ENCODE results near the gene RAB44.
"Not testable (repeated sequence)": the region's sequence is repeated elsewhere in the genome, so short reads cannot be mapped to it uniquely, and the experiment has no call there.

RAB44 gene

DNA sequence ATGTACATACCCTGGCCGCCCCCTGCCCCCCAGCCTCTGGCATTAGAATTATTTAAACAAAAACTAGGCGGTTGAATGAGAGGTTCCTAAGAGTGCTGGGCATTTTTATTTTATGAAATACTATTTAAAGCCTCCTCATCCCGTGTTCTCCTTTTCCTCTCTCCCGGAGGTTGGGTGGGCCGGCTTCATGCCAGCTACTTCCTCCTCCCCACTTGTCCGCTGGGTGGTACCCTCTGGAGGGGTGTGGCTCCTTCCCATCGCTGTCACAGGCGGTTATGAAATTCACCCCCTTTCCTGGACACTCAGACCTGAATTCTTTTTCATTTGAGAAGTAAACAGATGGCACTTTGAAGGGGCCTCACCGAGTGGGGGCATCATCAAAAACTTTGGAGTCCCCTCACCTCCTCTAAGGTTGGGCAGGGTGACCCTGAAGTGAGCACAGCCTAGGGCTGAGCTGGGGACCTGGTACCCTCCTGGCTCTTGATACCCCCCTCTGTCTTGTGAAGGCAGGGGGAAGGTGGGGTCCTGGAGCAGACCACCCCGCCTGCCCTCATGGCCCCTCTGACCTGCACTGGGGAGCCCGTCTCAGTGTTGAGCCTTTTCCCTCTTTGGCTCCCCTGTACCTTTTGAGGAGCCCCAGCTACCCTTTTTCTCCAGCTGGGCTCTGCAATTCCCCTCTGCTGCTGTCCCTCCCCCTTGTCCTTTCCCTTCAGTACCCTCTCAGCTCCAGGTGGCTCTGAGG is 11.5 kb upstream of the RAB44 start:
- no peak for DNase-seq (ENCODE audit: low spot score)

DNA sequence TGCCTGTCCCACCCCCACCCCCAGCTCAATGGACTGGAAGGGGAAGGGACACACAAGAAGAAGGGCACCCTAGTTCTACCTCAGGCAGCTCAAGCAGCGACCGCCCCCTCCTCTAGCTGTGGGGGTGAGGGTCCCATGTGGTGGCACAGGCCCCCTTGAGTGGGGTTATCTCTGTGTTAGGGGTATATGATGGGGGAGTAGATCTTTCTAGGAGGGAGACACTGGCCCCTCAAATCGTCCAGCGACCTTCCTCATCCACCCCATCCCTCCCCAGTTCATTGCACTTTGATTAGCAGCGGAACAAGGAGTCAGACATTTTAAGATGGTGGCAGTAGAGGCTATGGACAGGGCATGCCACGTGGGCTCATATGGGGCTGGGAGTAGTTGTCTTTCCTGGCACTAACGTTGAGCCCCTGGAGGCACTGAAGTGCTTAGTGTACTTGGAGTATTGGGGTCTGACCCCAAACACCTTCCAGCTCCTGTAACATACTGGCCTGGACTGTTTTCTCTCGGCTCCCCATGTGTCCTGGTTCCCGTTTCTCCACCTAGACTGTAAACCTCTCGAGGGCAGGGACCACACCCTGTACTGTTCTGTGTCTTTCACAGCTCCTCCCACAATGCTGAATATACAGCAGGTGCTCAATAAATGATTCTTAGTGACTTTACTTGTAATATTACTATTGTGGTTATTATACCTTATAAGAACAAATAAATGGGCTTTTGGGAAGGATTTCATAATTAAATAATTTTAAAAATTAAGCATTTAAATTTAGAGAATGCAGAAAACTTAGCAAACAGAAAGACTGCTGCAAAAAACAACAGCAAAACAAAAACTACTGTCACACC is 10.7 kb upstream of the RAB44 start:
- no peak for DNase-seq (ENCODE audit: low spot score)

DNA sequence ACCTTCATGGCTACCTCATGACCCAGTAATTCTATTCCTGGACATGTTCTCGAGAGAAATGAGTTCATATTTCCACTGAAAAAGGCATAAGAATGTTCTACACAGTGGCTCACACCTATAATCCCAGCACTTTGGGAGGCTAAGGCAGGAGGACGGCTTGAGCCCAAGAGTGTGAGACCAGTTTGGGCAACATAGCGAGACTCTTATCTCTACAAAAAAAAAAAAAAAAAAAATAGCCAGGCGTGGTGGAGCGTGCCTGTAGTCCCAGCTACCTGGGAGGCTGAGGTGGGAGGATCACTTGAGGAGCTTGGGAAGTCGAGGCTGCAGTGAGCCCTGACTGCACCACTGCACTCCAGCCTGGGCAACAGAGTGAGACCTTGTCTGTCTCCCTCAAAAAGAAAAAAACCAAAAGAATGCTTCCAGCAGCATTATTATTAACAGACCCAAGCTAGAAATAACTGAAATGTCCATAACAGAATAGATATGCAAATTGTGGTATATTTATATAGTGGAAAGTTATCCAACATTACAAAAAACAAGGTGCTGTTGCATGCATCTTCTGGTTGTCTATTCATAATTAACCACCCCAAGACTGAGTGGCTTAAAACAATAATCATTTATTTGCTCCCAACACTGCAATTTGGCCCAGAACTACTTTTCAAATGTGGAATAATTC is 9.4 kb upstream of the RAB44 start:
- DNase-seq (ENCODE audit: low spot score) = no peak

DNA sequence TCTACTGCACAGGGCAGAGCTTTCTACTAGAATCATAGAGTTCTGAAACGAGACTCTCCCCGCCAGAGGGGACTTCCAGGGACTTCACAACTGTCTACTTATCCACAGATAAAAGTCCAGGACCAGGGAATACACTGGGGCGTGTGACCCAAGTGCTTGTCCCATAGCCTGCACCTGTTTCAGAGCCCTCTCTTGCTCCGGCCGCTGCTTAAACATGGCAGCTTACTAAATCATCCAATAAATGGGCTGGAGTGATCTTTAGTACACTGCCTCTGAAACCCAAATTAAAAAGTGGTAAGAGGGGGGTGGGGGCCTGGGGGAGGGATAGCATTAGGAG is 8.9 kb upstream of the RAB44 start:
- DNase-seq (ENCODE audit: low spot score) = no peak

DNA sequence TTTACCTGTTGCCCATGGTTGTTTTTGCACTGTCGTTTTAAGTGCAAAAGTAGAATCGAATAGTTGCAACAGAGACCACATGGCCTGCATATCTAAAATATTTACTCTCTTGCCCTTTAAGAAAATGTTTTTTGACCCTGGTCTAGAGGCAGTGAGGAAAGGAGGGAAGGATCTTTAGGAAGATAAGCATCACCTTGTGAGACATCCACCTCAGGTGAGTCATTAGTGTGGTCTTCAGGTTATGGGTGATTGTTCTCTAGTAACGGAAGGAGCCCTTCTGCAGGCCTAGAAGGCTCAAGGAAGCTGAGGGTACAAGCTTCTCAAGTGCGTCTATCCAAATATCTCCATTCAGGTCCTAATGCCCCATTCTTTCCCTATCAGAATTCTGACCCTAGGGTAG is 6.6 kb upstream of the RAB44 start:
- DNase-seq (ENCODE audit: low spot score) = no peak

DNA sequence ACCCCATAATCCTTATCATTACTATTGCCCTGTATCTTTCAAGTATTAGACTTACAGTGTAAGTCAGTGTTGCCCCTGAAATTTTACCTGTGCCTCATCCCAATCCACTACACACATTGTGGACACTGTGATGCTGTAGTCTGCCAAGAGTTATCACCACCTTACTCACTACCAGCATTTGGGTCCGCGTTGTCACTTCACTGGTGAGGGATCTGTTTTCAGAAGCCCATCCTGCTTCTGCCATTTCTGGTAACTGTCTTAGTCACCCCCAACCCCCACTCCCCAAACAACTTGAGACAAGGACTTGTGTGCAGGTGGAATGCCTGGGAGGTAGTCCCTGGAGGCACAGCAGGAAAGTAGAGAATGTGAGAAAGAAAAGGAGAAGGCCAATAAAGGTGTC is 6.0 kb upstream of the RAB44 start:
- no peak for DNase-seq (ENCODE audit: low spot score)

DNA sequence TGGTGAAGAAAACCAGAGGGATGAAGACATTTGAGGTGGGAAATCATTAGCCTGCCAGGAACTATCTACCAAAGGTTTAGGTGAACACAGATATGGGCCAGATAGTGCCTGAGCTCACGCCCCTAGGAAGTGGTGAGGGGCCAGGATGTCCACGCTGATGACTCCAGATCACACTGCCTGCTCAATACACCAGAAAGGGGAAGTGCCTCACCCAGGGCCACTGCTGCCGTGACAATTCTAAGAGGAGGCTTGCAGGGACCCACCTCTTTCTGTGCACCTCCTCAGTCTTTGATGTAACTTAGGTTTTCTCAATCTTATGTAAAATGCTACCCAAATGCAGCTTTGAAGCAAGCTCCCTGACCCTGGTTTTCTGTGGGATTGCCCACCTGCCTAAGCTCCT is 5.4 kb upstream of the RAB44 start:
- DNase-seq (ENCODE audit: low spot score) = no peak

DNA sequence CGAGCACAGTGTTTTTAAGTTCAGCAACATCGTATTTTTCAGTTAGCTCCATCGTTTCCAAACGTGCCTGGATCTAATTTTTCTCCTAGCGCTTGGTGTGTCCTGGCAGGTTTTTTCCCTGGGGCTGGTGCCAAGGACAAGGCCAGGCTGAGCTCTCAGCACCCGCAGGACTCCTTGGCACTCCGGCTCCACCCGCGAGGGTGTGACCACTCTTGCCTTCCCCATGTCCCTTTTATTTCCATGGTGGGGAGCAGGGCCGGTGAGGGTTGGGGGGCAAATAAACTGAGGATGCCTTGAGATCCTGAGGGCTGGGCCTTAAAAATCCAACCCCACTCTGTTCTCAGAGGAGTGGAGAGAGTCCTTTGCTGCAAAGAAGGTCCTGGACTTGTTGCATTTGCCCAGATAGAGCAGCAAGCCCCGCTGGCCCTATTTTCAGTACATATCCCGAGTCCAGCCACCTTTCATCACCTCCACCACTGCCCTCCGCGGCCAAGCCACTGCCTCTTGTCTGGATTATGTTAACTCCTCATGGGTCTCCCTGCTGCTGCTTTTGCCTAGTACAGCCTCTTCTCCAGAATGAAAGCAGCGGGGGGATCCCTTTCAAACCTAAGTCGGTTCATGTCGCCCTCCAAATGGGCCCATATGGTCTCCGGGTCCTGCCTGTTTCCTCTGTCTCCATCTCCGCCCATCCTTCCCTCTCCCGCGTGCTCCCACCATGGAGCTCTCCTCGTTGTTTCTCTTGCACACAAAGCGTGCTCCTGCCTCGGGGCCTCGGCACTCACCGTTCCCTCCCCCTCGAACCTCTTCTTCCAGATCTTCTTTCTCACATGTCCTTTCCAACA is 4.5 kb upstream of the RAB44 start:
- DNase-seq (ENCODE audit: low spot score) = peak; percentile 50

DNA sequence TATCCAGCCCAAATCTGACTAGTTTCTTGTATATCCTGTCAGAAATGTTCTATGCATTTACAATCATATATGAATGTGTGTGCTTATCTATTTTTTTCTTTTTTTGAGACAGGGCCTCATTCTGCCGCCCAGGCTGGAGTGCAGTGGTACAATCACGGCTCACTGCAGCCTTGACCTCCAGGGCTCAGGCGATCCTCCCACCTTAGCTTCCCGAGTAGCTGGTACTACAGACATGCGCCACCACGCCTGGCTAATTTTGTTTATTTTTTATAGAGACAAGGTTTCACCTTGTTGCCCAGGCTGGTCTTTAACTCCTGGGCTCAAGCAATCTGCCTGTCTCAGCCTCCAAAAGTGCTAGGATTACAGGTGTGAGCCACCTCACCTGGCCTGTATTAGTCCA is 3.0 kb upstream of the RAB44 start:
- no peak for DNase-seq (ENCODE audit: low spot score)

DNA sequence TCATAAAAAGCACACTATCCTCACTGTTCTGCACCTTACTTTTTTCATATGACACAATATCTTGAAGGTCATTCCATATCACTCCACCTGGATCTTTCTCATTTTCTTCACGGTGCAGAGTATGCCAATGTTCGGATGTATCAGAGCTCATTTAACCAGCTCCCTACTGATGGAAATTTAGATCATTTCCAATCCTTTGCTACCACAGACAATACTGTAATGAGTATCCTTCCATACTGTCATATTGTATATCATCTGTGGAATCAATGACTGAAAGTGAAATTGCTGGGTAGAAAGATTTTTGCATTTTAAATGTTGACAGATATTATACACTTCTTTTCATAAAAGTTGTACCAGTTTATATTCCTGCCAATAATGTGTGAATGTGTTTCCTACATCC is 2.2 kb upstream of the RAB44 start:
- DNase-seq (ENCODE audit: low spot score) = no peak

DNA sequence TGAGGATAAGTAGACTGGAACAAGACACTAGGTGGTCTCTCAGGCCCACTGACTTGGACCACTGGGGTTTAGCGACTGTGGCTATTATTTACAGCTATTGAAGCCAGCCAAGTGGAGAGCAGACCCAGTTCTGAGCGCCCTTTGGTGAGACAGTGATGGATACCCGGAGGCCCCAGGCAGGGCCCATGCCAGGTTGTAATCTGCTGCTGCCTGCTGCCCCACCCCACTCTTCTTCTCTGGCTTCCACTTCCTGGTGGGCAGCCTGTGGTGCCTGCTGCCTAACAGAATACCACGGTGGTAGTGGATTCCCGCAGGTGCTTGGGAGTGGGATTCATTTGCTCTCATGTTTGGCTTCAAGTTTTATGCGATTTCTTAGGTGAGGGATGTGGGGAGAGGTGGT is 570 bp downstream of the RAB44 start:
- DNase-seq (ENCODE audit: low spot score) = no peak

DNA sequence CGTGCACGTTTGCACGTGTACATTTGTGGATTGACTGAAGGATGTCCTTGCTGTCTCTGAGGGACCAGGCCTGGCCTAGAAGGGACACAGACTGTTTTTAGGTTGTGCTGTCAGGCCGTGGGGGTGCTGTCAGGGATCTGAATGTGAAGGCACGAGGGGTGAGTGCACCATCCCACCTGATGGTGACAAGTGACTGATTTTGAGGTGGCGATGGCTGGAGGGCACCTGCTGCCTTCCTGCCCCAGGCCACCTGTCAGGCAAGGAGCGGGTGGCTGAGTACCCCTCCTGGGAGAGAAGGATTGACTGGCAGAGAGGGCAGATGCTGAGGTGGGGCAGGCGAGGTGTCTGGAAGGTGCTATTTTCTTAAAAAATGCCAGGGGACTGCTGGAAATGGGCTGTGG is 1.2 kb downstream of the RAB44 start:
- no peak for DNase-seq (ENCODE audit: low spot score)

DNA sequence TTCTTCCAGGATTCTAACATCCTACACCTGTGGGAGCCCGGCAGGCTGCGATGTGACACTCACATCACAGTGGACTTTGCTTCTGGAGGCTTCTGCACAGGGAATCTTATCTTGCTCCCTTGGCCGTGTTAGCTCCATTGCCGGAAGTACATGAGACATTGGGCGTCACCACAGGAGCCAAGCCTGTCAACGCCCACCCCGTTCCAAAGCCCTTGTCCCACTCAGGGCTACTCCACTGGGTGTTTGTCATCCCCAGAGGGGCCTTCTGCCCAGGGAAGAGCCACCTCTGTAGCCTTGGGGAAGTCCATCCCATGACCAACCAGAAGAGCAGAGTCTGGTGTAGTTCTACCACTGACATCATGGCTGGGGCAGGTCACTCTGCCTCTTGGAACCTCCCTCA is 1.7 kb downstream of the RAB44 start:
- no peak for DNase-seq (ENCODE audit: low spot score)

DNA sequence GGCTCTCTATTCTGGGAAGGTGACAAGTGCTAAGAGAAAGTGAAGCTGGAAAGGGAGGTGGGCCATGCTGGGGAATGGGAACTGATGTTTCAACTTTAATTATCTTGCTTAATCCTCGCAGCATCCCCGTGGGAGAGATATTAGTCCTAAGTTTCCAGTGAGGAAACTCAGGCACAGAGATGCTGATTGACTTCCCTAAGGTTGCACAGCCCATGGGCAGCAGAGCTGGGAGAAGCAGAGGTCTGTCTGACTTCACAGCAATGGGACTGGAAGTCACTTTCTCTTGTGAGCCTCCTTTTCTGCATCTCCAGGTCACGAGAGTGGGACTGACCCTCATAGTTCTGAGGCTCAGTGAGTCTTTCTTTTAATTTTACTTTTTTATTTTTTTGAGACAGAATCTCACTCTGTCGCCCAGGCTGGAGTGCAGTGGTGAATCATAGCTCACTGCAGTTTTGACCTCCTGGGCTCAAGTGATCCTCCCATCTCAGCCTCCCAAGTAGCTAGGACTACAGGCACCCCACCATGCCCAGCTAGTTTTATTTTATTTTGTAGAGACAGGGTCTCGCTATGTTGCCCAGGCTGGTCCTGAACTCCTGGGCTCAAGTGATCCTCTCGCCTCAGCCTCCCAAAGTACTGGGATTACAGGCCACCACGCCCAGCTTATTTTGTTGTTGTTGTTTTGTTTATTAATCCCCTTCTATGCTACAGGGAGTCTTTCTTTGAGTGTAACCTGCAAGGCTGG is 2.6 kb downstream of the RAB44 start:
- no peak for DNase-seq (ENCODE audit: low spot score)

DNA sequence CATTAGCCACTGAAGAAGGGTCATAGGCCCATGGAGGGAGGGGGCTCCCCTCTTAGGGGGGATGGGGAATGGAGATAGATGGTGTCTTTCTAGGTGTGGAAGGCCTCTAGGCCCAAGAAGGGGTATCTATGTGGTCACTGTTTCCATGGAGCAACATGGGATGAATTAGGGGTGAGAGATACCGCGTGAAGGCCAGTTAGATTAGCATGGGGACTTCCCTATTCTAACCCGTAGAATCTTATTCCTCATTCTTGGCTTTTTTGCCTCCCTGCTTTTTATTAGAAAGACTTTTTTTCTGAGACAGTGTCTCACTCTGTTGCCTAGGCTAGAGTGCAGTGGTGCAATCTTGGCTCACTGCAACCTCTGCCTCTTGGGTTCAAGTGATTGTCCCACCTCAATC is 3.2 kb downstream of the RAB44 start:
- DNase-seq (ENCODE audit: low spot score) = no peak

DNA sequence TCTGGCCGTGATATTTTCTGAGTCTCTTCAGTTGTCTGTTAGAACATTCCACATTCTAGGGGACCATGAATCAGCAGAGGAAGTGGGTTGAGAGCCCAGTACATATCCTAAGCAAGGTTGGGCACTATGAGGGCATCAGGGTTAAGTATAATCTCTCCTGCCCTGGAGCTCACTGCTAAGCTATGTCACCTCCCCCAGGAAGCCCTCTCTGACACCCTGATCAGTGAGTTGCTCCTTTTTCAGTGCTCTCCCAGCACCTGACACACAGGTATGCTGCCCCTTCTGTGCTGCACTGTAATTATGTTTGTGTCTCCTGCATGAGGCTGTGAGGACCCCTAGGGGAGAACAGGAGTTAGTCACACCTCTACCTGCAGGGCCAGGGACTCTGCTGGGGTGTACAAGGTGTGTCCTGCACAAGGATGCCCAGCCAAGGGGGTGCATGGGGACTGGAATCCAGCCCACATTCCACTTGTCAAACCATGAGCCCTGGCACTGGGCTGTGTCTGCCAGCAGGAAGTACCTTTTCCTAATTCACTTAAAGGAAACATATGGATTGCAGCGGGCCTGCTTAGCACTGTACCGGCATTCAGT is 3.9 kb downstream of the RAB44 start:
- no peak for DNase-seq (ENCODE audit: low spot score)

DNA sequence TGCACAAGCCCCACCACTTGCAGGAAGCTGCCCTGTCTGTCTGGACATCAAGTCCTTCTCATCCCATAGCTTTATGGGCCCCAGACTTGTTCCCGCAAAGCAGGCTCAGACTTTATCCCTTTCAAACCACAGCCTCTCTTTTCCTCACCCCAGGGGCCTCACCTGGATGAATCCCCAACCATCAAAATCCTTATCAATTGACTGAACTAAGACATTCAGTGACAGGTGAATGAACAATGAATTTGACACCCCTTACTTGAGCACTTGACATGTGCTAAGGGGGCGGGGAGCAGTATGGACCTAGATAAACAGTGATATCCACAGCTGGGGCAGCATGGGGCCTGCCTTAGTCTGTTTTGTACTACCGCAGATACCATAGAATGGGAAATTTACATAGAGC is 5.0 kb downstream of the RAB44 start:
- DNase-seq (ENCODE audit: low spot score) = no peak

DNA sequence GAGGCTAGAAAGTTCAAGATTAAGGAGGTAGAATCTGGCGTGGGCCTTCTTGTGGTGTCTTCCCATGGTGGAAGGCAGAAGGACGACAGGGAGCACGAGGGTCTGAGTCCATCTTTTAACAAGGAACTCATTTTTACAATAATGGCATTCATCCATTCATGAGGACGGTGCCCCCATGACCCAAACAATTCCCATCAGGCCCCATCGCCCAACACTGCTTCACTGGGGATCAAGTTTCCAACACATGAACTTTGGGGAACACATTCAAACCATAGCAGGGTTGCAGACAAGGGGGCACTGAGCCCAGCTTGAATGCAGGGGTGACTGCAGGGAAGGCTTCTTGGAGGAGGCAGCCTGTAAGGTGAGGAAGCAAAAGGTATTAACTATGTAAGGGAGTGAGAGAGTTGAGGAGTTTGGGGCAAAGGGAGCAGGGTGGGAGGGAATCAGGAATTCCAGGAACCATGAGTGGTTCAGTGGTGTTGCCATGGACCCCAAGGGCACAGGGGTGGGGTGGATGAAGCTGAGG is 5.5 kb downstream of the RAB44 start:
- no peak for DNase-seq (ENCODE audit: low spot score)

DNA sequence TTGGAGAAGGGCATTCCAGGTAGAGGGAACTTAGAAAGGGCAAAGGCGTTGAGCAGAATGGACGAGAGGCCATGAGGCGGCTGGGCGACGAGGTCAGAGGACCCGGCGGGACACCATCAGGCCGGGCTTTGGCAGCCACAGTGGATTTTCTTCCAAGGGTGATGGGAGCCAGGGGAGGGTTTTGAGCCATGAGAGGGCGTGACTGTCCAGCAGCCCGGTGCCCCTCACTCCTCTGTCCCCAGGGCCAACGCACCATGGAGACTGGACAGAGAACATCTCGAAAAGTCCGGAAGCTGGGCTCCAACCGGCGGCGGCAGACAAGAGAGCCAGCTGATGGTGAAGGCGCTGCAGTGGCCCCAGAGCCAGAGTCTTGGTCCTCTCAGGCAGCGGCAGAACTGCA is 6.4 kb downstream of the RAB44 start:
- no peak for DNase-seq (ENCODE audit: low spot score)

DNA sequence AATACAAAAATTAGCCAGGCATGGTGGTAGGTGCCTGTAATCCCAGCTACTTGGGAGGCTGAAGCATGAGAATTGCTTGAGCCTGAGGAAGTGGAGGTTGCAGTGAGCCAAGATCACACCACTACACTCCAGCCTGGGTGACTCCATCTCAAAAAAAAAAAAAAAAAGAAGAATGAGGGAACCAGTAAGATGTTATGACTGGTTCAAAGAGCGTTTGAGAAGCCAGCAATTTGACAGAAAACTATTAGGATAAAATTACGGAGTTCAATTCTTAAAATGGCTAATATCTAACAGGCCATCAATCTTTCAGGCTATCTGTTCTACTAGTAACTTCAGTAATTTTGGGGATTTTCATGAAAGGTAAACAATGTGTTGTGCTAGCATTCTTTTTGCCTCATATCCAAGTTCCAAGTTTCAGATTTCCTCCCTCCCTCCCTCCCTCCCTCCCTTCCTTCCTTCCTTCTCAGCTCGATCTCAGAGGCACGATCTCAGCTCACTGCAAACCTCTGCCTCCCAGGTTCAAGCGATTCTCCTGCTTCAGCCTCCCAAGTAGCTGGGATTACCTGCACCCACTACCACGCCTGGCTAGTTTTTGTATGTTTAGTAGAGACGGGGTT is 7.4 kb downstream of the RAB44 start:
- DNase-seq (ENCODE audit: low spot score) = not testable (repeated sequence)

DNA sequence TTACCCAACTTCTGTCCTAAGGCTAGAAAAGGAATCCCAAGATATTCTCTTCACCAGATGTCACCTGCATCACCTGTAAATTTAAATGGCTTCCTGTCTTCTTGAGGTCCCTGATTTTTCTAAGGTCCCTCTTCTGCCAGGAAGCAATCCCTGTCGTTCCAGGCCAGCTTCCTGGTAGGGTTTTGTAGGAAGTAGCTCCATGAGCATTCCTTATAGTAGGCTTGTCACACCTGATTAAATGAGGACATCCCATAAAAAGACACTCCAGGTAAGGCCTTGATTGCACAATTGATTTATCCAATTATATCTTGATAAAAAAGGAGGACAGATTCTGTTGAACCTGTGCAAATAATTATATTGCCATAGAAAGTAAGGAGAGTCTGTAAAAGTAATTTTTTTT is 8.7 kb downstream of the RAB44 start:
- DNase-seq (ENCODE audit: low spot score) = no peak
